WTC11 (cell line): ENCODE measurements around the gene MSGN1. TPM values are rescaled to one million over a fixed set of nuclear protein-coding genes. Genes with fewer than 3 reads are reported as not detected.

Experiments used
- ATAC-seq: fragments of 200-7000 bp; cut with Tn5 transposase; 2 replicates; pipeline ENCODE4 v1.10.0; 2021; ENCODE audit warnings: mild to moderate bottlenecking, moderate library complexity
- CTCF ChIA-PET: fragments of 300-600 bp; sonication (Branson Sonifier 250); formaldehyde crosslinking; loops from one replicate; lab custom pipeline; 2021; ENCODE audit warnings: antibody characterized with exemption; lab: Charles Lee
- POLR2A ChIA-PET: fragments of 350-600 bp; sonication (Branson Sonifier 250); formaldehyde crosslinking; loops from one replicate; lab custom pipeline; 2021; ENCODE audit warnings: antibody characterized with exemption; lab: Charles Lee
- DNase-seq: peaks from one replicate; pipeline ENCODE4 v3.0.0; 2021; ENCODE audit warnings: low spot score
- H3K27ac Mint-ChIP-seq: 2 replicates; pipeline ENCODE4 v1.8.0; 2021; ENCODE audit warnings: mixed read lengths
- H3K27me3 Mint-ChIP-seq: 2 replicates; pipeline ENCODE4 v1.8.0; 2021; ENCODE audit warnings: low read depth, mild to moderate bottlenecking, moderate library complexity, mixed read lengths
- H3K36me3 Mint-ChIP-seq: 2 replicates; pipeline ENCODE4 v1.8.0; 2021; ENCODE audit warnings: mixed read lengths
- H3K4me1 Mint-ChIP-seq: 2 replicates; pipeline ENCODE4 v1.8.0; 2022; ENCODE audit warnings: mixed read lengths
- H3K4me3 Mint-ChIP-seq: 2 replicates; pipeline ENCODE4 v1.8.0; 2021; ENCODE audit warnings: mild to moderate bottlenecking, moderate library complexity, mixed read lengths
- H3K9me3 Mint-ChIP-seq: 2 replicates; pipeline ENCODE4 v1.8.0; 2021; ENCODE audit warnings: mixed read lengths
- E2F4 ChIP-seq: sonication (generic); formaldehyde crosslinking; IDR thresholded peaks from 2 replicates; pipeline ENCODE4 v1.8.1; 2022; ENCODE audit warnings: low read depth, mild to moderate bottlenecking, moderate library complexity, missing genetic modification reagents, borderline replicate concordance
- EMX1 ChIP-seq: fragments of 250-450 bp; sonication (Bioruptor Pico); IDR thresholded peaks from 2 replicates; pipeline ENCODE4 v1.8.0; 2021; ENCODE audit warnings: mild to moderate bottlenecking
- ESRRA ChIP-seq: sonication (generic); formaldehyde crosslinking; IDR thresholded peaks from 2 replicates; pipeline ENCODE4 v1.8.1; 2022; ENCODE audit warnings: mild to moderate bottlenecking, missing genetic modification reagents, borderline replicate concordance
- FOXK1 ChIP-seq: sonication (generic); formaldehyde crosslinking; IDR thresholded peaks from 2 replicates; pipeline ENCODE4 v1.8.0; 2022; ENCODE audit warnings: mild to moderate bottlenecking, moderate library complexity, missing genetic modification reagents
- GRHL2 ChIP-seq: fragments of 250-450 bp; sonication (Bioruptor Pico); IDR thresholded peaks from 2 replicates; pipeline ENCODE4 v1.8.0; 2022; ENCODE audit warnings: mild to moderate bottlenecking, moderate library complexity; ENCODE audit not compliant: insufficient replicate concordance, severe bottlenecking
- KAT7 ChIP-seq: sonication (generic); formaldehyde crosslinking; IDR thresholded peaks from 2 replicates; pipeline ENCODE4 v1.8.1; 2023; ENCODE audit warnings: missing genetic modification reagents, mild to moderate bottlenecking, borderline replicate concordance
- MAX ChIP-seq: sonication (generic); formaldehyde crosslinking; IDR thresholded peaks from 2 replicates; pipeline ENCODE4 v1.8.0; 2022; ENCODE audit warnings: mild to moderate bottlenecking, missing genetic modification reagents
- NR1H2 ChIP-seq: sonication (generic); formaldehyde crosslinking; IDR thresholded peaks from 2 replicates; pipeline ENCODE4 v1.9.0; 2021; ENCODE audit warnings: mild to moderate bottlenecking, moderate library complexity, missing genetic modification reagents
- ZNF263 ChIP-seq: sonication (generic); formaldehyde crosslinking; IDR thresholded peaks from 2 replicates; pipeline ENCODE4 v1.8.1; 2022; ENCODE audit warnings: low read depth, mild to moderate bottlenecking, moderate library complexity, missing genetic modification reagents
- ZNF671 ChIP-seq: fragments of 250-450 bp; sonication (Bioruptor Pico); IDR thresholded peaks from 2 replicates; pipeline ENCODE4 v1.8.0; 2021; ENCODE audit warnings: mild to moderate bottlenecking
- total RNA-seq: library from RNA; stranded (reverse); gene quantifications from 3 replicates; pipeline ENCODE4 v1.2.3, GENCODE V29; 2021
- TF ChIP-seq, protein P1 (sequence below): fragments of 250-450 bp; sonication (Bioruptor Pico); IDR thresholded peaks from 2 replicates; pipeline ENCODE4 v1.9.0; 2021; ENCODE audit warnings: mild to moderate bottlenecking, borderline replicate concordance
- TF ChIP-seq, protein P2 (sequence below): sonication (generic); formaldehyde crosslinking; IDR thresholded peaks from 2 replicates; pipeline ENCODE4 v1.8.1; 2023; ENCODE audit warnings: mild to moderate bottlenecking, missing genetic modification reagents, moderate library complexity
- TF ChIP-seq, protein P3 (sequence below): sonication (generic); formaldehyde crosslinking; IDR thresholded peaks from 2 replicates; pipeline ENCODE4 v1.8.1; 2023; ENCODE audit warnings: mild to moderate bottlenecking, missing genetic modification reagents
- TF ChIP-seq, protein P4 (sequence below): sonication (generic); formaldehyde crosslinking; IDR thresholded peaks from 2 replicates; pipeline ENCODE4 v1.8.0; 2023; ENCODE audit warnings: missing genetic modification reagents, mild to moderate bottlenecking, borderline replicate concordance

Gene MSGN1
- total RNA-seq, 1 experiment from 2014 or later: not detected

- TF ChIP-seq, protein P1, sequence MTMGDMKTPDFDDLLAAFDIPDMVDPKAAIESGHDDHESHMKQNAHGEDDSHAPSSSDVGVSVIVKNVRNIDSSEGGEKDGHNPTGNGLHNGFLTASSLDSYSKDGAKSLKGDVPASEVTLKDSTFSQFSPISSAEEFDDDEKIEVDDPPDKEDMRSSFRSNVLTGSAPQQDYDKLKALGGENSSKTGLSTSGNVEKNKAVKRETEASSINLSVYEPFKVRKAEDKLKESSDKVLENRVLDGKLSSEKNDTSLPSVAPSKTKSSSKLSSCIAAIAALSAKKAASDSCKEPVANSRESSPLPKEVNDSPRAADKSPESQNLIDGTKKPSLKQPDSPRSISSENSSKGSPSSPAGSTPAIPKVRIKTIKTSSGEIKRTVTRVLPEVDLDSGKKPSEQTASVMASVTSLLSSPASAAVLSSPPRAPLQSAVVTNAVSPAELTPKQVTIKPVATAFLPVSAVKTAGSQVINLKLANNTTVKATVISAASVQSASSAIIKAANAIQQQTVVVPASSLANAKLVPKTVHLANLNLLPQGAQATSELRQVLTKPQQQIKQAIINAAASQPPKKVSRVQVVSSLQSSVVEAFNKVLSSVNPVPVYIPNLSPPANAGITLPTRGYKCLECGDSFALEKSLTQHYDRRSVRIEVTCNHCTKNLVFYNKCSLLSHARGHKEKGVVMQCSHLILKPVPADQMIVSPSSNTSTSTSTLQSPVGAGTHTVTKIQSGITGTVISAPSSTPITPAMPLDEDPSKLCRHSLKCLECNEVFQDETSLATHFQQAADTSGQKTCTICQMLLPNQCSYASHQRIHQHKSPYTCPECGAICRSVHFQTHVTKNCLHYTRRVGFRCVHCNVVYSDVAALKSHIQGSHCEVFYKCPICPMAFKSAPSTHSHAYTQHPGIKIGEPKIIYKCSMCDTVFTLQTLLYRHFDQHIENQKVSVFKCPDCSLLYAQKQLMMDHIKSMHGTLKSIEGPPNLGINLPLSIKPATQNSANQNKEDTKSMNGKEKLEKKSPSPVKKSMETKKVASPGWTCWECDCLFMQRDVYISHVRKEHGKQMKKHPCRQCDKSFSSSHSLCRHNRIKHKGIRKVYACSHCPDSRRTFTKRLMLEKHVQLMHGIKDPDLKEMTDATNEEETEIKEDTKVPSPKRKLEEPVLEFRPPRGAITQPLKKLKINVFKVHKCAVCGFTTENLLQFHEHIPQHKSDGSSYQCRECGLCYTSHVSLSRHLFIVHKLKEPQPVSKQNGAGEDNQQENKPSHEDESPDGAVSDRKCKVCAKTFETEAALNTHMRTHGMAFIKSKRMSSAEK: no peak
- no peak for TF ChIP-seq EMX1
- TF ChIP-seq, all 79 proteins: peak for 0
Measured at GRCh38 chr2:17846676-17847075, 30.4 kb downstream of the MSGN1 start (continued).

- ChIA-PET POLR2A (no interaction called here), CTCF (interaction anchor here (0.9 kb wide), 1 partner anchor 127 kb away, joined by 4 read pairs; no protein-coding TSS in a partner anchor)
- H3K9me3 Mint-ChIP-seq: no peaks in the 10 kb centered on the region
- H3K27ac Mint-ChIP-seq: no peak overlapping the region
- ATAC-seq (no peak), DNase-seq (no peak)
- H3K4me3 Mint-ChIP-seq: no peak overlapping the region
- 0 out of 2 replicates have a peak, but pooled peaks cover 2% of the 10 kb centered on the region for H3K4me1 Mint-ChIP-seq
- H3K36me3 Mint-ChIP-seq: no peaks in the 10 kb centered on the region
- no peak for TF ChIP-seq ESRRA (CRISPR knock-in tag)
- TF ChIP-seq NR1H2: no peak
- TF ChIP-seq, protein P2, sequence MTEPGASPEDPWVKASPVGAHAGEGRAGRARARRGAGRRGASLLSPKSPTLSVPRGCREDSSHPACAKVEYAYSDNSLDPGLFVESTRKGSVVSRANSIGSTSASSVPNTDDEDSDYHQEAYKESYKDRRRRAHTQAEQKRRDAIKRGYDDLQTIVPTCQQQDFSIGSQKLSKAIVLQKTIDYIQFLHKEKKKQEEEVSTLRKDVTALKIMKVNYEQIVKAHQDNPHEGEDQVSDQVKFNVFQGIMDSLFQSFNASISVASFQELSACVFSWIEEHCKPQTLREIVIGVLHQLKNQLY (CRISPR knock-in tag): no peak
- no peak for TF ChIP-seq ZNF671 (CRISPR knock-in tag)
- no peak for TF ChIP-seq KAT7 (CRISPR knock-in tag)
- TF ChIP-seq GRHL2: no peak
- no peak for TF ChIP-seq ZNF263 (CRISPR knock-in tag)
- no peak for TF ChIP-seq E2F4 (CRISPR knock-in tag)
- no peak for TF ChIP-seq MAX
- no peak for TF ChIP-seq FOXK1
- TF ChIP-seq, protein P3, sequence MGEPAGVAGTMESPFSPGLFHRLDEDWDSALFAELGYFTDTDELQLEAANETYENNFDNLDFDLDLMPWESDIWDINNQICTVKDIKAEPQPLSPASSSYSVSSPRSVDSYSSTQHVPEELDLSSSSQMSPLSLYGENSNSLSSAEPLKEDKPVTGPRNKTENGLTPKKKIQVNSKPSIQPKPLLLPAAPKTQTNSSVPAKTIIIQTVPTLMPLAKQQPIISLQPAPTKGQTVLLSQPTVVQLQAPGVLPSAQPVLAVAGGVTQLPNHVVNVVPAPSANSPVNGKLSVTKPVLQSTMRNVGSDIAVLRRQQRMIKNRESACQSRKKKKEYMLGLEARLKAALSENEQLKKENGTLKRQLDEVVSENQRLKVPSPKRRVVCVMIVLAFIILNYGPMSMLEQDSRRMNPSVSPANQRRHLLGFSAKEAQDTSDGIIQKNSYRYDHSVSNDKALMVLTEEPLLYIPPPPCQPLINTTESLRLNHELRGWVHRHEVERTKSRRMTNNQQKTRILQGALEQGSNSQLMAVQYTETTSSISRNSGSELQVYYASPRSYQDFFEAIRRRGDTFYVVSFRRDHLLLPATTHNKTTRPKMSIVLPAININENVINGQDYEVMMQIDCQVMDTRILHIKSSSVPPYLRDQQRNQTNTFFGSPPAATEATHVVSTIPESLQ (CRISPR knock-in tag): no peak
- TF ChIP-seq, protein P4, sequence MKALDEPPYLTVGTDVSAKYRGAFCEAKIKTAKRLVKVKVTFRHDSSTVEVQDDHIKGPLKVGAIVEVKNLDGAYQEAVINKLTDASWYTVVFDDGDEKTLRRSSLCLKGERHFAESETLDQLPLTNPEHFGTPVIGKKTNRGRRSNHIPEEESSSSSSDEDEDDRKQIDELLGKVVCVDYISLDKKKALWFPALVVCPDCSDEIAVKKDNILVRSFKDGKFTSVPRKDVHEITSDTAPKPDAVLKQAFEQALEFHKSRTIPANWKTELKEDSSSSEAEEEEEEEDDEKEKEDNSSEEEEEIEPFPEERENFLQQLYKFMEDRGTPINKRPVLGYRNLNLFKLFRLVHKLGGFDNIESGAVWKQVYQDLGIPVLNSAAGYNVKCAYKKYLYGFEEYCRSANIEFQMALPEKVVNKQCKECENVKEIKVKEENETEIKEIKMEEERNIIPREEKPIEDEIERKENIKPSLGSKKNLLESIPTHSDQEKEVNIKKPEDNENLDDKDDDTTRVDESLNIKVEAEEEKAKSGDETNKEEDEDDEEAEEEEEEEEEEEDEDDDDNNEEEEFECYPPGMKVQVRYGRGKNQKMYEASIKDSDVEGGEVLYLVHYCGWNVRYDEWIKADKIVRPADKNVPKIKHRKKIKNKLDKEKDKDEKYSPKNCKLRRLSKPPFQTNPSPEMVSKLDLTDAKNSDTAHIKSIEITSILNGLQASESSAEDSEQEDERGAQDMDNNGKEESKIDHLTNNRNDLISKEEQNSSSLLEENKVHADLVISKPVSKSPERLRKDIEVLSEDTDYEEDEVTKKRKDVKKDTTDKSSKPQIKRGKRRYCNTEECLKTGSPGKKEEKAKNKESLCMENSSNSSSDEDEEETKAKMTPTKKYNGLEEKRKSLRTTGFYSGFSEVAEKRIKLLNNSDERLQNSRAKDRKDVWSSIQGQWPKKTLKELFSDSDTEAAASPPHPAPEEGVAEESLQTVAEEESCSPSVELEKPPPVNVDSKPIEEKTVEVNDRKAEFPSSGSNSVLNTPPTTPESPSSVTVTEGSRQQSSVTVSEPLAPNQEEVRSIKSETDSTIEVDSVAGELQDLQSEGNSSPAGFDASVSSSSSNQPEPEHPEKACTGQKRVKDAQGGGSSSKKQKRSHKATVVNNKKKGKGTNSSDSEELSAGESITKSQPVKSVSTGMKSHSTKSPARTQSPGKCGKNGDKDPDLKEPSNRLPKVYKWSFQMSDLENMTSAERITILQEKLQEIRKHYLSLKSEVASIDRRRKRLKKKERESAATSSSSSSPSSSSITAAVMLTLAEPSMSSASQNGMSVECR (CRISPR knock-in tag): no peak
- H3K27me3 Mint-ChIP-seq: no peaks in the 10 kb centered on the region
Measured at GRCh38 chr2:17847236-17847635, 31.0 kb downstream of the MSGN1 start.
